ENCODE data around the gene EIF4EBP2.

Gene EIF4EBP2

DNA sequence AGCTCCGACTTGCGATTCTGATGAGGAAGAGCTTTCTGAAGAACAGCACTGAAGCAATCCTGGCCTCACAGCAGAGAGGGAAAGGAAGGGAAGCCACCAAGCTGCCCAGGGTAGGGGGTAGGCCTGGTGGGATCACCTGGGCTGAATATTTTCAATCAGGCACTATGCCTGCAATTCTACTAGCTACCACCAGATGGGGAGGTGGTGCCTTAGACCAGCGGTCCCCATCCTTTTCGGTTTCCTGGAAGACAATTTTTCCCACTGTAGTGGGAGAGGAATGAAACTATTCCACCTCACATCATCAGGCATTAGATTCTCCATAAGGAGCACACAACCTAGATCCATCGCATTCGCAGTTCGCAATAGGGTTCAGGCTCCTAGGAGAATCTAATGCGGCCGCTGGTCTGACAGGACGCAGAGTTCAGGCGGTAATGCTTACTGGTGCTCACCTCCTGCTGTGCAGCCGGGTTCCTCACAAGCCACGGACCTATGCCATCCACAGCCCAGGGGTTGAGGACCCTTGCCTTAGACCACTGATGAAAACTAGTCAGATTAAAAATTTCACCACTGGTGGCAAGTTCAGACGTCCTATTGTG lies 24.3 kb upstream of the EIF4EBP2 start:
- DNase-seq = no peak

DNA sequence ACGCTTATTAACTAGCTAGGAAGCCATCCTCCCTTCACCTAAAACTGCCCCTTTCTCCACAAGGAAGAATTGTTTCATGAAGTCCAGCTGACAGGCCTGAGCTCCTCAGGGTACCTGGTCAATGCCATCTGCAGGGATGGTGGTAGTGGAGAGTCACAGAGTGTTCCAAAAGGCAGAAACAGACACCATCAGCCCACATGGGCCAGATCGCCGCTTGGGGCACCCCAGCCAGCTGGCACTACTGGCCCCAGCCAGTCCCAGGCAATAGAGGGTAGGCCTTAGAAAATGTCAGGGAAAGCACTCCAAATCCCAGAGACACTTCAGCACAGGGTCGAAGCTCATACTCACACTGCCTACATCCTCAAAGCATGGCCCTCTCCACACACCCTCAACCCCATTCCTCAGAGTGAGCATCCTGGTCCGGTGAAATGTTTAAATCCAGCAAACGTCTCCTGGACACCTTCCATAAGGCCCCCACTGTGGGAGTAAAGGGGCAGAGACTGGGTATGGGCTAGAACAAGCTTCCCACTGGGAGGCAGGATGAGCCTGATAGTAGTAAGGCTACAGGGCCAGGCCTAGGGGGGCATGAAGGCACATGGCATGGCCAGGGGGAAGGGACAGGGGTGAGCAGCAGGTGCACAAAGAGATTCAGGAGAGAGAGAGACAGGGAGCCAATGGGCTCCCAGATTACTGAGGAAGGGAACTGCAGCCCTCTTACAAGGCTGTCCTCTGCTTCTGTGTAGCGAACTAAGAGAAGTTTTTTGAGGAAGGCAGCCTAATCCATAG lies 23.4 kb upstream of the EIF4EBP2 start:
- DNase-seq = no peak

DNA sequence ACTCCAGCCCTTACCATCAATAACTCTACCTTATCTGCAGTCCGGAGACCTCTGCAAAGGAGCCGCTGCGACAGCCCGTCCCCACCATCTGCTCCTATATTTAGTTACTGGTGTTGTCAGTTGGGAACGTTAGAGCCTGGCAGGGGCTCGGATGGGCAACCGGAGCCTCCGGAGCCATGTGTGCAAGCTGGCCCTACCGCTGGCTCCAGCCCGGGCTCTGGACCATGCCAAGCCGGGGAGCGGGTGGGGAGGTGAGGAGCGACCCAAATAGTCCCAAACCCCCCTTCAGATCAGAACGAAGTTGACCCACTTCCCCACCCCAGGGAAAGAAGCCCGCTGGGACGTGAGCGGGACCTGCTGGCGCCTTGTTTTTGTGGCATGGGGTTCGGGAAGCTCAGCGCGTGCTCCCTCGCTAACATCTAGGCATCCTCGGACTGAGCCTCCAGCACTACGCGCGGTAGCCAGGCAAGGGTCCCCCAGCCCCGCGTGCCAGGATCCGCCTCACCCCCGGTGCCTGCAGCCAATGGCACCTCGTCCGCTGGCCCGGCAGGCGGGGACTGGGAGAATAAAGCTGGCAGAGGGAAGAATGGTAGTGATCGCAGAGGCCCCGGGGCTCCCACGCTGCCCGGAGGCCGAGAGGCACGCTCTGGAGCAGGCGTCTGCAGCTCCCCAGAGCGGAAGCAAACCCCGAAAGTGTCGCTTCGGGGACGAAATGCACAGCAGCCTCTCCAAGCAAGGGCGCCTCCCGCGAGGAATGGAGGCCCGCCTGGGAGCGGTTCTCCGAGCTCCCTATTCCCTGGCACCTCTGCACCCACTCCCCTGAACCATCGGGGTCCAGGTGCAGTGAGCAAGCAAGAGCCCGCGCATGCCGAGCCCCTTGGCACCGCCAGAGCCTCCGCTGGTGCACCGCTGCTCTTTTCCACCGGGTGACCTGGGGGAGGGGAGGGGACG lies 22.2 kb upstream of the EIF4EBP2 start:
- peak; percentile 38 for DNase-seq

GRCh38 chr10:70391654-70392053 lies 12.3 kb upstream of the EIF4EBP2 start:
- no peak for DNase-seq

- DNase-seq = no peak
Observed at GRCh38 chr10:70396140-70396539, 7.8 kb upstream of the EIF4EBP2 start.

- no peak for DNase-seq
Observed at GRCh38 chr10:70399177-70399576, 4.8 kb upstream of the EIF4EBP2 start.

- no peak for DNase-seq
Observed at GRCh38 chr10:70403483-70404035, 386 bp upstream of the EIF4EBP2 start.

DNA sequence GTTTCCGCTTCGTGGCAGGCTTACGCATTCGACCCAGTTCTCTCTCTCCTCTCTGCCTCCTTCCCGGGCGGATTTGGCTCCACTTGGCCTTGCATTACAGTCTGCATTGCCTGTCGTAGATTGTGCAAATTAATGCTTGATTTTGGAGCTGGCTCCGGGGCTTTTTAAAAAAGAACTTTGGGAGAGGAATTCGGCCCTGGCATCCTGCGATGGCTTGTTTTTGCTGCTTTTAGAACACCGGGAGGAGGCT lies 767 bp downstream of the EIF4EBP2 start:
- DNase-seq = no peak

- DNase-seq = peak; percentile 93
Observed at GRCh38 chr10:70405037-70405824, 1.3 kb downstream of the EIF4EBP2 start.

- no peak for DNase-seq
Observed at GRCh38 chr10:70409772-70410171, 5.8 kb downstream of the EIF4EBP2 start.

- DNase-seq = no peak
Observed at GRCh38 chr10:70410608-70411007, 6.7 kb downstream of the EIF4EBP2 start.

- DNase-seq = no peak
Observed at GRCh38 chr10:70412356-70412755, 8.4 kb downstream of the EIF4EBP2 start.

- no peak for DNase-seq
Observed at GRCh38 chr10:70417568-70417967, 13.6 kb downstream of the EIF4EBP2 start.

DNA sequence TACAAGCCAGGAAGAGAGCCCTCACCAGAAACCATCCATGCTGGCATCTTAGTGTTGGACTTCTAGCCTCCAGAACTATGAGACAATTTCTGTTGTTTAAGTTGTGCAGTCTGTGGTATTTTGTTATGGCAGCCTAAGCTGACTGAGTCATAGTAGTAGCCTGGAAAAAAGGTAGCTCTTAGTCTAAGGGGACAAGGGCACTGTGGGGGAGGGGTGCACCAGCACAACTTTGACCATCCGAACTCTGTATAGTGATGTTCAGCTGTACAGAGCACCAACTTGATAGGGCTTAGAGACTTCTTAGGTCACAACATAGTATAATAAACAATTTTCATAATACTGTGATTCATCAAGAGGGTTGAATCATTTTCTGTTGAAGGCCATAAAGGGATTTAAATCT lies 14.3 kb downstream of the EIF4EBP2 start:
- DNase-seq = peak; percentile 43

GRCh38 chr10:70418713-70419112 lies 14.8 kb downstream of the EIF4EBP2 start:
- DNase-seq = no peak

DNA sequence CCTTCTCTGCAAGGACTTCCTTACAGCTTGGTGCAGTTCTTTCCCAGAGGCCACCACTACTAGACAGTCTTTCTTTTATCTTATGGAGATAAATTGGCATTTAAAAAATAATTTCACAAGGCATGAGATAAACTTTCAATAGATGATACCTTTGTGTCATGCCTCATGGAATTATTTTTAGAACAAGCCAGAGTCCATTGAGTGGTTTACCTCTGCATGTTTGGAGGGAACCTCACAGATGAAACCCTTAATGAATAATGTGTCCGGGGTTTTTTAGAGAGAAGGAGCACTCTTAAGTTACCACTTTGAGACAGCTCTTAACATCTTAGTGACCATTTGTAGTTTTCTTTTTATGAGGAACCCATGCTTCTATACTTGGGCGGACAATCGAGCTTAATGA lies 20.4 kb downstream of the EIF4EBP2 start:
- no peak for DNase-seq

DNA sequence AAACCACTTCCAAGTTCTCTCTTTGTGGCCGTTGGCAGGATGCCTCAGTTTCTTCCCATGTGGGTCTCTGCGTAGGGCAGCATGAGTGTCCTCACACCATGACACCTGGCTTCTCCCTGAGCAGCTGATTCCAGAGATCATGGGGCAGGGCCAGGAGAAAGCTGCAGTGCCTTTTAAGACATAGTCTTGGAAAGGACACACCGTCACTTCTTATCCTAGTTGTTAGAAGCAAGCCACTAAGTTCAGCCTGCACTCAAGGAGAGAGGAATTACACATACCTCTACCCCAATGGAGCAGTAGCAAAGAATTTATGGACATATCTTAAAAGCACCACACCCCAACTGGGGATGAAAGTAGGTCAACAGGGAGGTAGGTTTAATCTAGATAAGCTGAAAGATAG lies 21.2 kb downstream of the EIF4EBP2 start:
- DNase-seq = no peak

GRCh38 chr10:70426823-70427222 lies 22.9 kb downstream of the EIF4EBP2 start:
- no peak for DNase-seq

- no peak for DNase-seq
Observed at GRCh38 chr10:70430493-70431445, 26.8 kb downstream of the EIF4EBP2 start.

GRCh38 chr10:70432101-70432500 lies 28.2 kb downstream of the EIF4EBP2 start:
- no peak for DNase-seq

DNA sequence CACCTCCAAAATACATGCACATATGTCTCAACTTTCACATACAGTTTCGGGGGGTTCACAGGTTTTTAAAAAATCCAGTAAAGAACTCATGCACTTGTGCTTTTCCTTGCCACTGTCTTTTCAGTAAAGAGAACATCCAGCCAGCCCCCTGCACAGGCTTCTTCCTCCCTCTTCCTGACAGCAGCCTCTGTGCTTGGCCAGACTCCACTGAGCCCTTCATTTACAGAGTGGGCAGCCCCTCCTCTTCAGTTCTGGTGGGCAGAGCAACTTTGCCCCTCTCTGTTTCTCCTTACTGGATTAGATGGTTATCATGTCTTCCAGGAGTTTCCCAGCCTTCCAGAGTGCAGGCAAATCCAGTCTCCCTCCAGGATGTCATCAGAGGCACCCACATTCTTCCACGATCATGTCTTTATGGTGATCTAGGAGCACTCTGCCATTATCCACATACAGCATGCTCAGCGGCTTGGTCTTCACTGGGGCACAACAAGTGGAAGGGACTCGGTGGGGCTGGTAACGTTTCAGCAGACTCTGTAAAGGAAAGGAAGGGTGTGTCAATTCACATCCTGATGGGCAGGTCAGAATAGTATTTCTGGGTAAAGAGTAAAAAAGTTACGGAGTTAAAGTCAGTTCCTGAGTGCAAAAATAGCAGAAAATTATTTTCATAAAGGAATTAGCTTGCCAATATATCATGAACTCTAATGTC lies 28.8 kb downstream of the EIF4EBP2 start:
- DNase-seq = no peak

Data from fibroblast of skin of scalp (primary cell).